DMS79 (cell line): Measurements from ENCODE around the gene OR3A2.
"Not testable (repeated sequence)": the region's sequence is repeated elsewhere in the genome, so short reads cannot be mapped to it uniquely, and the experiment has no call there.

Experiments
- DNase-seq: peaks from one replicate; lab custom pipeline; 2025; lab: John Stamatoyannopoulos, UW

OR3A2 gene

DNA sequence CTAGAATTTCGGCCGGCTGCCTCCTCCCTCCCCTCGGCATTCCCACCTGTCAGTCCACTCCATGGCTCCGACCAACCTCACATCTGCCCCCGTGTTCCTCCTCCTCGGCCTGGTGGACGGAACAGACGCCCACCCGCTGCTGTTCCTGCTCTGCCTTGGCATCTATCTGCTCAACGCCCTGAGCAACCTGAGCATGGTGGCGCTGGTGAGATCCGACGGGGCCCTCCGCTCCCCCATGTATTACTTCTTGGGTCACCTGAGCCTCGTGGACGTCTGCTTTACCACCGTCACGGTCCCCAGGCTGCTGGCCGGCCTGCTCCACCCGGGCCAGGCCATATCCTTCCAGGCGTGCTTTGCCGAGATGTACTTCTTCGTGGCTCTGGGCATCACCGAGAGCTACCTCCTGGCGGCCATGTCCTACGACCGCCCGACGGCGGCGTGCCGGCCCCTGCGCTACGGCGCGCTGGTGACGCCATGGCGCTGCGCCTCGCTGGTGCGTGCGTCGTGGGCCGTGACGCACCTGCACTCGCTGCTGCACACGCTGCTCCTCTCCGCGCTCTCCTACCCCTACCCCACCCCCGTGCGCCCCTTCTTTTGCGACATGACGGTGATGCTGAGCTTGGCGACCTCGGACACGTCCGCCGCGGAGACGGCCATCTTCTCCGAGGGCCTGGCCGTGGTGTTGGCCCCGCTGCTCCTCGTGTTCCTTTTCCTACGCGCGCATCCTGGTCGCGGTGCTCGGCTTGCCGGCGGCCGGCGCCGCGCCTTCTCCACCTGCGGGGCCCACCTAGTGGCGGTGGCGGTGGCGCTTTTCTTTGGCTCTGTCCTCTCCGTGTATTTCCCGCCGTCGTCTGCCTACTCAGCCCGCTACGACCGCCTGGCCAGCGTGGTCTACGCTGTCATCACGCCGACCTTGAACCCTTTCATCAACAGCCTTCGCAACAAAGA, at the start of gene OR3A2:
OR3A2 (minus strand) TSS at position 440 of the 948 bp plus-strand sequence.
- no peak for DNase-seq

DNA sequence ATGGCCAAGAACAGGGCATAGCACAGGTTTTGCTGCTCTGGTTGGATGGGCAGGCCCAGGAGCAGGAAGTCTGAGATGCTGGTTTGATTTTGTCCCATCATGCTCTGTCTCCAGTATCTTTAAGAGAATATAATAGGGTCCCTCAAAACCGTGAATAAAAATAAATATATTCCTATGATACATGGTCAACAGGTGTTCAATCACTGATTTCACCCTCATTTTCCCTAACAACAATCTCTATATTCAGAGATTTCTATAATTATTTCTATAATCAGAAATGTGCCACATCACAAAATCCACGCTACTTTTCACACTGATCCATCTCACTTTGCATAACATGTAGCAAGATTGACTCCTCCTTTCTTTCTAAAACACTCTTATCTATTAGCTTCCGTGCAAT, 47.6 kb upstream of the OR3A2 start, which contains the start of gene OR1E2:
OR1E2 (minus strand) TSS at position 101 of the 400 bp plus-strand sequence; CDS start at position 101, 0 bp downstream.
- no peak for DNase-seq

DNA sequence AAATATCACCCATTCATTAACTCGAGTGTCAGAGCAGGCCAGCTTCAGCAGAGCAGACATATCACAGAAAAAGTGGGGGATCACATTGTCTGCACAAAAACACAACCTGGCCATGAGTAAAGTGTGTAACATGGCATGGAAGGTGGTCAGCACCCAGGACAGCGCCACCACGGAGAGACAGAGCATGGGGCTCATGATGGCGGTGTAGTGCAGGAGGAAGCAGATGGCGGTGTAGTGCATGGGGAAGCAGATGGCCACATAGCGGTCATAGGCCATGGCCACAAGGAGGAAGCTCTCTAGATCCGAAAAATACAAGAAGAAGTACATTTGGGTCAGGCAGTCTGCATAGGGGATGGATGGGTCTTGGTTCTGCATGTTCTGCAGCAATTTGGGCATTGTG, 47.1 kb upstream of the OR3A2 start:
- DNase-seq: not testable (repeated sequence)

DNA sequence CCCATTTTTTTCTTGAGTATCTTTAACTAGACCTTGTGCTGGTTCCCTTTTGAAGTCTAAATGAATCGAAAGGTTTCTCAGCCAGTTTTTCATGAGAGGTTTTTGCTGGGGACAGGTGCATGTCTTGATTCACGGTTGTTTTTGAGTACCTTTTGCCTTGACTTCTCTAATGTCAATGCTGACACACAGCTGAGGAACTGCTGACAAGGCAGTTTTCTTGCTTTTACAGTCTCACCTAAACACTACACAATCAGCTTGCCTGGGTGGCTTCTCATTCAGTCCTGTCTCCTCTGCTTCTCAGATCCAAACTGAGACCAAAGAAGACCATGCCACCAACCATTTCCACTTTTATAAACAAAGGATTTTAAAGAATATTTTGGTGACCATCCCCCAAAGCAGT, 32.1 kb upstream of the OR3A2 start:
- DNase-seq: no peak

DNA sequence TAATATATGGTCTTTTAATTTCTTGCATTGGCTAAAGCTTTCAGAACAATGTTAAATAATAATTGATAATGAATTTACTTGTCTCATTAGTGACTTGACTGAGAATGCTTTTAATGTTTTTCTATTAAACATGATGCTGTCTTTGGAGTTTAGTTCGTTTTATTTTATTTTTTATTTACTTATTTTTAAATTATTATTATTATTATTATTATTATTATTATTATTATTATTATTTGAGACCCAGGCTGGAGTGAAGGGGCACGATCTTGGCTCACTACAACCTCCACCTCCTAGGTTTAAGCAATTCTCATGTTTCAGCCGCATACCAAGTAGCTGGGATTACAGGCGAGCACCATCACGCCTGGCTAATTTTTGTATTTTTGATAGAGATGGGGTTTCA, 29.5 kb upstream of the OR3A2 start:
- DNase-seq: no peak

DNA sequence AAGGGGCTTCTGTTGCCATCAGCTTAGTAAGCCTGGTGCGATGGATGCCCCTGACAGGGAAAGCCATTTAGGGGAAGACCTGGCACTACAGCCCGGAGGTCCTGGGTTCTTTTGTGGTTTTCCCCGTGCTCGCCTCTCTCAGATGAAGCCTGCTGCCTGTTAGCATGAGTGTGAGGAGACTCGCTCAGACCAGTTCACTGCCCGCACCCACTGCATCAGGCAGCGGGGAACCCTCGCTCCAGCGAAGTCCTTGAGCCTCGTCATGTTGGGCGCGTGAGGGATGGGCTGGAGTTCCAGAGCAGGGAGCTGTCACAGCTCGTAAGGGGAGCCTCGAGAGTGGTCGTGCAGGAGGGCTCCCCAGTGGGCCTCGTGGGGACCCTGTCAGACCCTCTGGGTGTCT, 26.1 kb upstream of the OR3A2 start:
- not testable (repeated sequence) for DNase-seq

DNA sequence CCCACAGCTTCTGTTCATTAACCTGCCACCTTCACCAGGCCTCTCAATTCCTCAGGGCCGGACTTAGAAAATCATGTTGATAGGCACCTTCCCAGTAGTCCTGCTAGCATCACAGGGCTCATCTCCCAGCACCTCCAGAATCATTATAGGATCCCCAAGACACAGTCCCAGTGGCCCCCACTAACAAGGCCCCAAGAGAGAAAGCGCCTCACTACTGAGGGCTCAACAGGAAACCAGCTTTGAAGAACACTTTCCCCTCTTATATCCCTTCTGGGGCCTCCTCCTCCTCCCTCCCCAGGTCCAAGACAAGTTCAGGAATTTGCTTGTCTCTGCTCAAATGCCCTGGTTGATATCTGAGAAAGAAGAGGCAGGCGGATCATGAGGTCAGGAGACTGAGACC, 25.0 kb upstream of the OR3A2 start, which contains the start of gene OR3A3:
OR3A3 (plus strand) TSS at position 301 of the 400 bp plus-strand sequence.
- no peak for DNase-seq

DNA sequence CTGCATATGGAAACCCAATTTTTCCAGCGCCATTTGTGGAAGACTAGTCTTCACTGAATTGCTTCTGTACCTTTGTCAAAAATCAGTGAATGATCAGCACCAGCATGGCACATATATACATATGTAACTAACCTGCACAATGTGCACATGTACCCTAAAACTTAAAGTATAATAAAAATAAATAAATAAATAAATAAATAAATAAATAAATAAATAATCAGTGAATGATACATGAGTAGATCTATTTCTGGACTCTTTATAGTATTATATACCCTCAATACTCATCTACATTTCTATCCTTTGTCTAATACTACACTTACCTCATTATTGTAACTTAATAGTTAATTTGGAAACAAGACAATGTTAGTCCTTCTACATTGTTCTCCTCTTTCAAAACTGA, 17.7 kb upstream of the OR3A2 start:
- DNase-seq: not testable (repeated sequence)

DNA sequence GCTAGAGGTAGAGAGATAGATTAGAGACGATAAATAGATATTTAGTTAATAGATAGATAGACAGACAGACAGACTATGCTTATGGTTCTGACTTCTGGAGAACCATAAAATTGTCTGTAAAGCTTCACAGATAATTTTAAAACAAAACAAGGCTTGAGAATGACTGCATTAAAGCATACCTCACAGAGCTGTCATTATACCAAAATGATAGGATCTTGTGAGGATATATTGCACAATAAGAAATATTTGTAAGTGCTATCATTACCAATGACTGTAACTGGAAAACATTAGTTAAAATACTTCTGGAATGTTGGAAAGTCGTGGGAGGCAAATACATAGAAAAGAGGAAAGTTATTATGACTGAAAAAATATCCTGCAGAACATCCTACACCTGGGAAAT, 15.7 kb upstream of the OR3A2 start:
- DNase-seq: no peak

DNA sequence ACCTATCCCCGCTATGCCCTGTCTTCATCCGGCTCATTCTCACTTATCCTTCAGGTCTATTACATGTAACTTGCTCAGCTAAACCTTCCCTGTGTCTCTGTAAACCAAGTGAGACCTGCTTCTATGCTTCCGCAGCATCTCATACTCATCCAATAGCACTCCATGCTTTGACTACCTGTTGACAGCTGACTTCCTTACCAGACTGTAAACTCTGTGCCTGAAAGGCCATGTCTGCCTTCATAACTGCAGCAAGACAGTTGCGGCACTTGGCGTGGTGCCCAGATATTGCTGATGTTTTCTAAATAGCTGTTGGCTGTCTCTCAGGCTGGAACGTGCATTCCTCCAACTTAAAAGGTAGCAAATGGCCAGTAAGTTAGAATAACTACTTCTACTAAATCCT, 13.9 kb upstream of the OR3A2 start:
- no peak for DNase-seq

DNA sequence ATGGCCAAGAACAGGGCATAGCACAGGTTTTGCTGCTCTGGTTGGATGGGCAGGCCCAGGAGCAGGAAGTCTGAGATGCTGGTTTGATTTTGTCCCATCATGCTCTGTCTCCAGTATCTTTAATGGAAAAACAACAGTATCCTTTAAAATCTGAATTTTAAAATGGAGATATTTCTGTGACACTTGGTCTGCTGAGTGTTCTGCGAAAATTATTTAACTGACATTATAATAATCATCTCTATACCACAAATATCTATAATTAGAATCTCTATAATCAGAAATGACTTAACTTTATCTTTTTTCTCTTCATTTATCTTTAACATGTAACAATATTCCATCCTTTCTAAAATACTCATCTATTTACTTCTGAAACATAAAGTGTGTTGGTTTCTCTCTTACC, 12.2 kb upstream of the OR3A2 start, which contains the start of gene OR1E1:
OR1E1 (minus strand) TSS at position 101 of the 400 bp plus-strand sequence; CDS start at position 101, 0 bp downstream.
- DNase-seq: no peak

DNA sequence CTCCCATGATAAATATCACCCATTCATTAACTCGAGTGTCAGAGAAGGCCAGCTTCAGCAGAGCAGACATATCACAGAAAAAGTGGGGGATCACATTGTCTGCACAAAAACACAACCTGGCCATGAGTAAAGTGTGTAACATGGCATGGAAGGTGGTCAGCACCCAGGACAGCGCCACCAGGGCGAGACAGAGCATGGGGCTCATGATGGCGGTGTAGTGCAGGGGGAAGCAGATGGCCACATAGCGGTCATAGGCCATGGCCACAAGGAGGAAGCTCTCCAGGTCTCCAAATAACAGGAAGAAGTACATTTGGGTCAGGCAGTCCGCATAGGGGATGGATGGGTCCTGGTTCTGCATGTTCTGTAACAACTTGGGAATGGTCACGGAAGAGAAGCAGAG, 11.7 kb upstream of the OR3A2 start:
- DNase-seq: not testable (repeated sequence)

DNA sequence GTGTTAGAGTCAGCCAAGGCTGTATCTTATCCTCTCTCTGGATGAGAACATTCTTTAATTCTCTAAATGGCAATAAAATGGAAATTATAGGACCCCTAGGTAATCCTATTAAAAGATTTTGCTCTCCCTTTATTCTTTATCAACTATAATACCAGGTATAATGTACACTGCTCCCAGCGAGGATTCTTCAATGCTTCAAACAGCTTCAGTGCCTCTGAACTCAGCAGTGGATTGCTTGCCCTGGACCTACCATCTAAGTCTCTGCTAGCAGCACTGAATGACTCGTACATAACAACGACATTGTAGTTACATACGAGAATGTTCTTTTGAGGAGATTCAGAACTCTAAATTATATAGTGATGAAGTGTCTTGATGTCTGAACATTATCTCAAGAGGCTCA, 3.7 kb upstream of the OR3A2 start:
- no peak for DNase-seq

DNA sequence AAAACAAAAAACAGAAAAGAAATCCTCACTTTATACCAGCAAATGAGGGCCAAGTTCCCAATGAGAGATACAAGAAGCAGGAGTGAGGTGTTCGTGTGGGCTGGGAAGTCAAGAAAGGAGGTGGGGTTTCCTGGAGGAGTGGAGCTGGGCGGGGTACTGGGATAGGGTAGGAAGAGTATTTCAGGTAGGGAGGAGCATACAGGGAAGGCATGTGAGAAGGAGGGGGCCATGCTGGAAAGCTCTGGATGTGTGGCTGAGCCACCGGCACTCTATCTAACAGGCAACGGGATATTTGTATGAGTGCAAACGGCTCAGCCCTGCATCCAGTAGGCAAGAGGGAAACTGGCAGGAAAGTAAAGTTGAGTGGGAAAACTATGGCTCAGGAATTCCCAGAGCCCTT, 4.2 kb downstream of the OR3A2 start:
- no peak for DNase-seq

DNA sequence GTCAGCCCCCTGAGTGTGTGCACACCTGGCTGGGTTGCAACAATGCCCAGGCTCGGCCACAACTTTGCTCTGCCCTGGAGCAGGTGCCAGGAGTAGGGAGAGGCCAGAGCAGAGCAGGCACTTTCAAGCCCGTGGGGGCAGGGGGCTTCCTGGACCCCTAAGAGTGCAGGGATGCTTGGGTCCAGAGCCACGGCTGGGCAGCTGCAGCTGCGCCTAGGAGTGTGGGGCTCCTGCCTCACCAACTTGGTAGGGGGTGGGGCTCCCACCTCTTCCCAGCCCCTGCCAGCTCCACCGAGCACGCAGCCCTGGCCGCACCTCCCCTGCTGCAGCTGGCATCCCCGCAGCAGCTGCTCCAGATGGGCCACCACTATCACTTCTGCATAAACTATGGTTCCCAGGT, 7.8 kb downstream of the OR3A2 start:
- DNase-seq: no peak

DNA sequence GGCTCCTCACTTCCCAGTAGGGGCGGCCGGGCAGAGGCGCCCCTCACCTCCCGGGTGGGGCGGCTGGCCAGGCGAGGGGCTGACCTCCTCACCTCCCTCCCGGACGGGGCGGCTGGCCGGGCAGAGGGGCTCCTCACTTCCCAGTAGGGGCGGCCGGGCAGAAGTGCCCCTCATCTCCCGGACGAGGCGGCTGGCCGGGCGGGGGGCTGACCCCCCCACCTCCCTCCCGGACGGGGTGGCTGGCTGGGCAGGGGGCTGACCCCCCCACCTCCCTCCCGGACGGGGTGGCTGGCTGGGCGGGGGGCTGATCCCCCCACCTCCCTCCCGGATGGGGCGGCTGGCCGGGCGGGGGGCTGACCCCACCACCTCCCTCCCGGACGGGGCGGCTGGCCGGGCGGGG, 14.9 kb downstream of the OR3A2 start:
- DNase-seq: not testable (repeated sequence)

DNA sequence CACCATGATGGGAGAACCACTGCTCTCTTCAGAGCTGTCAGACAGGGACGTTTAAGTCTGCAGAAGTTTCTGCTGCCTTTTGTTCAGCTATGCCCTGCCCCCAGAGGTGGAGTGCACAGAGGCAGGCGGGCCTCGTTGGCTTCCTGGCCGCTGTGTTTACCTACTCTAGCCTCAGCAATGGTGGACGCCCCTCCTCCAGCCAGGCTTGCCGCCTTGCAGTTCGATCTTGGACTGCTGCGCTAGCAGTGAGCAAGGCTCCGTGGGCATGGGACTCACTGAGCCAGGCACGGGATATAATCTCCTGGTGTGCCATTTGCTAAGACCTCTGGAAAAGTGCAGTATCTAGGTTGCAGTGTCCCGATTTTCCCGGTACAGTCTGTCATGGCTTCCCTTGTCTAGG, 43.3 kb downstream of the OR3A2 start:
- not testable (repeated sequence) for DNase-seq

DNA sequence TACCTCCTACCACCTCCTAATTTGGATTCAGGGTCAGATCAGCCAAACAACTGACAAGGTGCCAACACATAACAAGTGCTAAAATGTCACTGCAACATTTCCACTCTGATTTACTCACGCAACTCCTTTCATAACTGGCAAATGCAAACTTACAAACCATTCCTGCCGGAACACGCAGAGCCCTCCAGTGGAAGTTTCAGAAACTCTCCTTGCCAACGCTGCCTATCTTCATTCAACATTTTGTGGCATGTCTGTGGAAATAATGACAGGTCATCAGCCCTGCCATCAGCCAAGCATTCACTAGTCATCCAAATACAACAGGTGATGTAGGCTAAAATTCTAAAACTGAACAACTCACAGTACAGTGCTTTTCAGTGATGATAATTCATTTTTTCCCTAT, 50.2 kb downstream of the OR3A2 start:
- no peak for DNase-seq

DNA sequence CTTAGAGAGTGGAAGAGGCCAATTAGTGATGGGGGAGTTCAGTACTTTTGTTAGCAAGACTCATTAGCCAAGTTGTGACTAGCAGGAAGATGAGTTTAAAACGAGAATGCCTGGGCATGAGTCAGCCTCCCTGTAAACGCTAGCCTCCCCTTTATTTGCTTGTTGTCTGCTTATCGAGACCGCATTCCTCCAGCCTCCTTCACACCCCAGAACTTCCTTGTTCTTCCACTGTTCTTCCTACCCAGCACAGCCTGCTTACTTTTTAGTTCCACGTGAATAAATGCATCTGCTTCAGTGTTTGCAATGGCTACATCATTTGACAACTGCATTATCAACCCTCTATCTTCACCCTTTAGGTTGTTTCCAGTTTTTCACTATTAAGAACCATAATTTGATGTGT, 67.8 kb downstream of the OR3A2 start:
- no peak for DNase-seq

DNA sequence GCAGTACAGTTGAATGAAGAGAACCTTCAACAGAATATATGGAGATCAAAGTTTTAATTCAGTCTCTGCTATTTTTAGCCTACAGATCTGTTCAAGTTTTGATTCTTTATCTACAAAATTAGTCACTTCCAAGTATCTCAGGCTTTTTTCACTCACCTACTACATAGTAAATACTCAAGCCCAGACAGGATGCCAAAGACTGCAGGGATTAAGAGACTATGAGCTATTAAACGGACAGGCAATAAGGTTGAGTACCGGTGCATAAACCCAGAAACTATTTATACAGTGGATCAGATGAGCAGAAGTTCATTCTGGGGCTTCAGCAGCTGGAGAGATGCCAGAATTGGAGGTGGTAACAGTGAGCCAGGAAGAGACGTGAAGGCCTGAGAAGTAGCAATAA, 69.3 kb downstream of the OR3A2 start:
- no peak for DNase-seq

DNA sequence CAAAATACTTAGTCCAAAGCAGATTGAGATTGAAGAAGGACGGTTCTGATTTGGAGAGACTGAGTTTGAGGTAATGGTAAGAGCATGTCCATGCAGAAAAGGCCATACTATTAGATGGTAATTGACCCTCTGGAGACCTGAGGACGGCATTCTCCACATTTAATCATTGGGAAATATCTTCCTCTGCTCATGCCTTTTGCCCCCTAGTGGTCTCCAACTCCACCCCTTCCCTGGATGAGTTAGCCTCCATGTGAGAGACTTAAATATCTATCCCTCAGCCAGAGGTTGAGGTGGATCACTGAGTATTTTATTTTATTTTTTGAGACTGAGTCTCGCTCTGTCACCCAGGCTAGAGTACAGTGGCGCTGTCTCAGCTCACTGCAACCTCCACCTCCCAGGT, 77.5 kb downstream of the OR3A2 start:
- no peak for DNase-seq

DNA sequence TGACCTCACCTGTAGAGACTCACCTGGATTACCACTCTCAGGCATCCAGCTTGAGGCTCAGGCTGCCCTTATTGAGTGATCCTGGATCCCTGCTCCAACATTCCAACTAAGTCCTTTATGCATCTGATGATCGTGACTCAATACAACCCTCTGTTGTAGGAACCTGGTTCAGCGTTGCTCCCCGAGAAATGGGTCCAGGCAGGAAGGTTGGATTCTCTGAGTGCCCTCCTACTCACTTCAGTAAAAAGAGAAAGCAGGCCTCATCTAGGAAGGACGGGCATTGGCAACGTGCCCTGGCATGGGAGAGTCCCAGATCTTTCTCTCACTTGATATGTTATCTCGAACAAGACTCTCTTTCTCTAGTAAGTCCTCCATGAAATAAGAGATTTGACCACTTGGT, 87.8 kb downstream of the OR3A2 start, which contains the start of gene OR3A1:
OR3A1 (minus strand) TSS at position 101 of the 400 bp plus-strand sequence. CDS start 5,778 bp downstream, outside the sequence.
- DNase-seq: no peak

DNA sequence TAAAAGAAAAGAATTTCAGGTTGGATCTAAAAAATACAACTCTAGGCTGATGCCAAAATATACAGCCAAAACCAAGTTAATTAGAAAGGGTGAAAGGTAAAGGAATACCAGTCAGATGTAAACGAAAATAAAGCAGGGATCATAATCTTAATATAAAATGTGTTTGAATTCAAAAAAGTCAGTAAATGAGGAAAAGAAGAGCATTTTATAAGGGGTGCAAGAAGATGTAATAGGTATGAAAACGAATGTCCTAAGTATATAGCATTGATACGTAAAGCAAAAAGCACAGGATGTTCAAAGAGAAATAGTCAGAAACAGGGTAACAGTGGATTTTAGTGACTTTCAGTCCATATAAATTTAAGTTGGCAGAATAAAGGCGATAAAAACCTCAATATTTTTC, 90.5 kb downstream of the OR3A2 start:
- no peak for DNase-seq
